Vagina (tissue), 2 donors: Measurements from ENCODE around the gene POR. TPM values are rescaled to one million over a fixed set of nuclear protein-coding genes. Genes with fewer than 3 reads are reported as not detected.
A peak's percentile ranks its signal among the peaks of the same experiment; 100 is the strongest.
"Not testable (repeated sequence)": the region's sequence is repeated elsewhere in the genome, so short reads cannot be mapped to it uniquely, and the experiment has no call there.

Source experiments
- DNase-seq, 2 donors: peaks; one replicate each; pipeline ENCODE4 v3.0.0-alpha.2; 2017; ENCODE audit errors: extremely low spot score in 2 of 2
- H3K27ac ChIP-seq: fragments of 200-600 bp; sonication (generic); one replicate; pipeline ENCODE4 v1.5.1; 2019
- H3K27me3 ChIP-seq: fragments of 200-600 bp; sonication (generic); one replicate; pipeline ENCODE4 v1.5.1; 2019
- H3K36me3 ChIP-seq, 2 donors: fragments of 200-600 bp; sonication (generic); one replicate each; pipeline ENCODE4 v1.5.1; 2017 to 2019
- H3K4me1 ChIP-seq: fragments of 200-600 bp; sonication (generic); one replicate; pipeline ENCODE4 v1.5.1; 2019
- H3K4me3 ChIP-seq, 2 donors: fragments of 200-600 bp; sonication (generic); 1 replicate in 1 of 2; 2 replicates in 1 of 2; pipeline ENCODE4 v1.5.1; 2016 to 2019
- H3K9me3 ChIP-seq: fragments of 200-600 bp; sonication (generic); one replicate; pipeline ENCODE4 v1.5.1; 2019
- CTCF ChIP-seq, 3 experiments: fragments of 450-650 bp in 2 of 3; fragments of 200-600 bp in 1 of 3; sonication (generic) in 1 of 3; IDR thresholded peaks; one replicate each; pipeline ENCODE4 v1.5.1; 2017 to 2019; ENCODE audit warnings: antibody characterized with exemption in 3 of 3, mild to moderate bottlenecking in 2 of 3, moderate library complexity in 2 of 3
- POLR2A ChIP-seq, 2 donors: fragments of 450-650 bp; IDR thresholded peaks; one replicate each; pipeline ENCODE4 v1.6.1; 2017; ENCODE audit warnings: antibody characterized with exemption in 2 of 2, mild to moderate bottlenecking in 2 of 2, moderate library complexity in 2 of 2
- POLR2AphosphoS5 ChIP-seq, 2 donors: sonication (generic); formaldehyde crosslinking; IDR thresholded peaks; one replicate each; pipeline ENCODE4 v1.9.0; 2017; ENCODE audit warnings: antibody characterized with exemption in 2 of 2, mild to moderate bottlenecking in 2 of 2, low read depth in 1 of 2; ENCODE audit not compliant: insufficient read depth in 1 of 2
- intact Hi-C: fragments of 100-400 bp; cut with DNase I; formaldehyde crosslinking; loops from one replicate; pipeline ENCODE4 v1.15.1; 2023
- total RNA-seq: library from RNA; depleted of rRNA; stranded (reverse); fragments of >200 nt; gene quantifications from one replicate; pipeline ENCODE4 v1.2.3, GENCODE V29; 2016

The POR gene
- total RNA-seq, 1 donor from 2014 or later, result 94.3 TPM

- no peaks in the 10 kb centered on the region for H3K27me3 ChIP-seq
- peaks cover 28% of the 10 kb centered on the region for H3K4me1 ChIP-seq
- intact Hi-C loops, result no loop called here
- no peaks in the 10 kb centered on the region for H3K9me3 ChIP-seq
- DNase-seq, result no peak
- H3K4me3 ChIP-seq, result no peak overlapping the region
- no peak for TF ChIP-seq CTCF (IDR thresholded peaks at IDR 0.05)
- no peak for TF ChIP-seq POLR2A (IDR thresholded peaks at IDR 0.05)
- TF ChIP-seq POLR2AphosphoS5 (IDR thresholded peaks at IDR 0.05; ENCODE audit: insufficient read depth in 1 of 2, low read depth in 1 of 2), result no peak
- peaks cover 0 to 25% of the 10 kb centered on the region in 2 donors for H3K36me3 ChIP-seq
- no peak overlapping the region for H3K27ac ChIP-seq
Measured at GRCh38 chr7:75889826-75890225, 25.1 kb upstream of the POR start.

GRCh38 chr7:75891237-75891636, 23.7 kb upstream of the POR start:
- intact Hi-C loops, H3K4me3 ChIP-seq, DNase-seq: not testable (repeated sequence)

GRCh38 chr7:75891815-75892411, 23.0 kb upstream of the POR start:
- intact Hi-C loops, result no loop called here
- Histone ChIP-seq H3K9me3 (no peaks in the 10 kb centered on the region), H3K36me3 (peaks cover 0 to 10% of the 10 kb centered on the region in 2 donors), H3K27ac (peak overlapping the region; percentile 25), H3K4me3 (no peak overlapping the region), H3K4me1 (peaks cover 28% of the 10 kb centered on the region), H3K27me3 (no peaks in the 10 kb centered on the region)
- TF ChIP-seq POLR2AphosphoS5 (IDR thresholded peaks at IDR 0.05; ENCODE audit: insufficient read depth in 1 of 2, low read depth in 1 of 2) (no peak), CTCF (IDR thresholded peaks at IDR 0.05) (no peak), POLR2A (IDR thresholded peaks at IDR 0.05) (no peak)
- DNase-seq, result no peak

More at GRCh38 chr7:75891237-75891636, 23.7 kb upstream of the POR start:
- Histone ChIP-seq H3K36me3 (peaks cover 0 to 11% of the 10 kb centered on the region in 2 donors), H3K4me1 (peaks cover 28% of the 10 kb centered on the region)
- not testable (repeated sequence) for H3K27ac ChIP-seq, H3K27me3 ChIP-seq, H3K9me3 ChIP-seq

GRCh38 chr7:75892634-75893272, 22.2 kb upstream of the POR start:
- Histone ChIP-seq H3K27ac (peak overlapping the region; percentile 25), H3K4me3 (no peak overlapping the region)

GRCh38 chr7:75896803-75897327, 18.1 kb upstream of the POR start:
- peaks cover 13% of the 10 kb centered on the region for H3K4me1 ChIP-seq
- no peak for DNase-seq
- no peak overlapping the region for H3K27ac ChIP-seq
- H3K36me3 ChIP-seq, result no peaks in the 10 kb centered on the region
- TF ChIP-seq POLR2AphosphoS5 (IDR thresholded peaks at IDR 0.05; ENCODE audit: insufficient read depth in 1 of 2, low read depth in 1 of 2), result no peak
- TF ChIP-seq CTCF (IDR thresholded peaks at IDR 0.05), result no peak
- no peak for TF ChIP-seq POLR2A (IDR thresholded peaks at IDR 0.05)
- intact Hi-C loops, result no loop called here
- no peaks in the 10 kb centered on the region for H3K27me3 ChIP-seq
- no peak overlapping the region for H3K4me3 ChIP-seq
- H3K9me3 ChIP-seq, result no peaks in the 10 kb centered on the region

More at GRCh38 chr7:75892634-75893272, 22.2 kb upstream of the POR start:
- DNase-seq, result no peak
- TF ChIP-seq POLR2A (IDR thresholded peaks at IDR 0.05) (no peak), CTCF (IDR thresholded peaks at IDR 0.05) (no peak), POLR2AphosphoS5 (IDR thresholded peaks at IDR 0.05; ENCODE audit: insufficient read depth in 1 of 2, low read depth in 1 of 2) (peak in 1 of 2 donors; percentile 44)
- Histone ChIP-seq H3K36me3 (peaks cover 0 to 7% of the 10 kb centered on the region in 2 donors), H3K9me3 (no peaks in the 10 kb centered on the region), H3K27me3 (no peaks in the 10 kb centered on the region), H3K4me1 (peaks cover 28% of the 10 kb centered on the region)
- intact Hi-C loops, result no loop called here
